ENCODE results near the gene GSTM1. TPM values are rescaled to one million over a fixed set of nuclear protein-coding genes. Genes with fewer than 3 reads are reported as not detected.
"Not testable (repeated sequence)": the region's sequence is repeated elsewhere in the genome, so short reads cannot be mapped to it uniquely, and the experiment has no call there.

Gene GSTM1
- total and polyA plus RNA-seq, 7 donors: 0.39 to 27.6 (median 17.0) TPM; not detected in 3

- Histone ChIP-seq H3K4me1 (peaks cover 0 to 19% (median 9%) of the 10 kb centered on the region in 4 donors), H3K27ac (no peak overlapping the region), H3K27me3 (no peaks in the 10 kb centered on the region), H3K4me3 (no peak overlapping the region), H3K36me3 (peaks cover 0 to 30% (median 3%) of the 10 kb centered on the region in 4 donors), H3K9me3 (no peaks in the 10 kb centered on the region)
- 67 to 89% methylated on average over 1 of the region's 1 CpG for WGBS, 2 donors
- no peak for TF ChIP-seq CTCF (IDR thresholded peaks at IDR 0.05)
- TF ChIP-seq EP300 (IDR thresholded peaks at IDR 0.05): no peak
- intact Hi-C loops (cut with DNase I): loop anchor here (5.0 kb wide), 2 partner anchors 63 to 78 kb away; partner anchors contain the start of gene GSTM3
- DNase-seq: no peak
Observed at GRCh38 chr1:109664671-109665070, 22.9 kb upstream of the GSTM1 start.

DNA sequence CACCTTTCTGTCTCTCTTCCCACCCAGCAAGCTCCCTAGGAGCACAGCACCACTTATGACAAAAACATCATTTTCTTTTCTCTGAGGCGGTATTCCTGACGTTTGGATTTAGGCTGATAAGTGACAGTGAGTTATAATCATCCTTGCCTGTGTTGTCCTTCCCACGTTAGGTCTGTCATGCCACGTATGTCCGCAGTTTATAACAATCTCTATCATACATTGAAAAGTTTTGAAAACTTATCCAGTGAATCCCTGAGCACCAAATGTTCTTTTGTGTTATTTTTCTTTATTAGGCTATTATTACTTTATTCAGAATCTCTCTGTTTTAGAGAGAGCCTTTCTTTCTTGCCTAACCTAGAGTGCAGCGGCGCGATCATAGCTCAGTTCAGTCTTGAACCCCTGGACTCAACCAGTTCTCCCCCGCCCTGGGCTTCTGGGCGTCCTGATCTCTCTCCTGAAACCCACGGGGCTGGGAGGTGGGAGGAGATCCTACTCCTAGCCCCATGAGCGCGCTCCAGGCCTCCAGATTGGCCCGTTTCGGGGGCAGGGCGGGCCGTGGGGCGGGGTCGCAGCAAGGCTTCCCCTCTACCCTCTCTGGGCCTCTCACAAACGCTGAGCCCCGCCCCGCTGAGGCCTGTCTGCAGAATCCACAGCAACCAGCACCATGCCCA is 20.0 kb upstream of the GSTM1 start, which contains the start of gene GSTM2:
Gene GSTM2, plus strand, starts transcription at position 606 of the 671 bp plus-strand sequence. Its CDS starts 59 bp downstream, at position 665.
- Histone ChIP-seq H3K4me1 (peaks cover 0 to 19% (median 9%) of the 10 kb centered on the region in 4 donors), H3K4me3 (peak within 1 kb of the TSS; percentile 55 to 66 (median 62)), H3K27me3 (no peaks in the 10 kb centered on the region), H3K27ac (peak within 1 kb of the TSS; percentile 48 to 78 (median 70)), H3K9me3 (no peaks in the 10 kb centered on the region), H3K36me3 (peaks cover 0 to 15% (median 5%) of the 10 kb centered on the region in 4 donors)
- DNase-seq: peak; percentile 97
- intact Hi-C loops (cut with DNase I): loop anchor here (5.0 kb wide), 2 partner anchors 60 to 75 kb away; partner anchors contain the start of gene GSTM3
- TF ChIP-seq POLR2AphosphoS5 (IDR thresholded peaks at IDR 0.05) (peak; percentile 47 to 87 (median 58)), CTCF (IDR thresholded peaks at IDR 0.05) (no peak)
- WGBS, 2 donors: 12 to 13% methylated on average over 22 of the region's 22 CpGs

DNA sequence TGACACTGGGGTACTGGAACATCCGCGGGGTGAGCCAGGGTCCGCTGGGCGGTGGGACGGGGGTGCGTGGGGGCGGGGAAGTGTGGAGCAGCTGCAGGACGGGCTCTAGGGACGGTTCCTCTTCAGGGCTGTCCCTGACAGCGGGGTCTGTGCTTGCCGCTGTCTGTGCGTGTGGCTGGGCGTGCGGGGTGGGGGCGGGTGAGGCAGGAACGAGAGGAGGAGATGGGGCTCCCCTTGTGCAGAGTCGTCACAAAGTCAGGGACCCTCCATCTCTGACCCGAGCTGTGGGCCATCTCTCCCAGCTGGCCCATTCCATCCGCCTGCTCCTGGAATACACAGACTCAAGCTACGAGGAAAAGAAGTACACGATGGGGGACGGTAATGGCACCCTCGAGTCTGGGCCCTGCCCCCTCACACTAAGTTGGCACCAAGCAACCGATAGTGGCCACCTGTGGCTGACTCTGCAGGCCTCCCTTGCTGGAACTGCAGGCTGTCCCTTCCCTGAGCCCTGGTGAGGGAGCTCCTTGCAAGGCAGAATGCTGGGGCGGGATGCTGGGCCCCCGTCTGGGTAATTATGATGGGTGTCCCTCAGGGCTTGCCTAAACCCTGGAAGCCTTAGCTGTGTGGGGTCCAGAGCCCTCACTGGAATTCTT is 19.4 kb upstream of the GSTM1 start:
- Histone ChIP-seq H3K9me3 (no peaks in the 10 kb centered on the region), H3K27ac (peak overlapping the region; percentile 48 to 78 (median 70)), H3K4me1 (peaks cover 0 to 19% (median 9%) of the 10 kb centered on the region in 4 donors), H3K4me3 (peak overlapping the region; percentile 55 to 66 (median 62)), H3K36me3 (peaks cover 0 to 15% (median 5%) of the 10 kb centered on the region in 4 donors), H3K27me3 (no peaks in the 10 kb centered on the region)
- no peak for DNase-seq
- intact Hi-C loops (cut with DNase I): loop anchor here (5.0 kb wide), 2 partner anchors 59 to 74 kb away; partner anchors contain the start of gene GSTM3
- TF ChIP-seq EP300 (IDR thresholded peaks at IDR 0.05): no peak
- 15 to 20% methylated on average over 26 of the region's 26 CpGs for WGBS, 2 donors

- no peak for DNase-seq
- H3K4me3 ChIP-seq: peak overlapping the region in 1 of 4 donors; percentile 16
- TF ChIP-seq POLR2A (IDR thresholded peaks at IDR 0.05): no peak
- TF ChIP-seq CTCF (IDR thresholded peaks at IDR 0.05): no peak
- no peak for TF ChIP-seq EP300 (IDR thresholded peaks at IDR 0.05)
- H3K4me1 ChIP-seq: peaks cover 0 to 12% (median 9%) of the 10 kb centered on the region in 4 donors
- 84 to 89% methylated on average over 22 of the region's 22 CpGs for WGBS, 2 donors
- peaks cover 0 to 15% (median 7%) of the 10 kb centered on the region in 4 donors for H3K36me3 ChIP-seq
- H3K27ac ChIP-seq: peak overlapping the region in 3 of 4 donors; percentile 16 to 49 (median 48)
- intact Hi-C loops (cut with DNase I): loop anchor here (5.0 kb wide), 2 partner anchors 58 to 73 kb away; partner anchors contain the start of gene GSTM3
- no peaks in the 10 kb centered on the region for H3K9me3 ChIP-seq
- no peaks in the 10 kb centered on the region for H3K27me3 ChIP-seq
Observed at GRCh38 chr1:109669246-109669948, 18.2 kb upstream of the GSTM1 start.

GRCh38 chr1:109669949-109670302 is 17.7 kb upstream of the GSTM1 start:
- not testable (repeated sequence) for H3K9me3 ChIP-seq, H3K4me3 ChIP-seq, DNase-seq, H3K27me3 ChIP-seq
- Histone ChIP-seq H3K4me1 (peaks cover 0 to 12% (median 9%) of the 10 kb centered on the region in 4 donors), H3K27ac (peak overlapping the region in 2 of 4 donors; percentile 48 to 49), H3K36me3 (peaks cover 0 to 15% (median 7%) of the 10 kb centered on the region in 4 donors)
- intact Hi-C loops (cut with DNase I): loop anchor here (5.0 kb wide), 2 partner anchors 57 to 72 kb away; partner anchors contain the start of gene GSTM3
- 92 to 96% methylated on average over 4 to 5 of the region's 5 CpGs for WGBS, 2 donors

Measured in sigmoid colon (tissue), 7 donors.